ENCODE data around the gene PRRT4.

The PRRT4 gene

DNA sequence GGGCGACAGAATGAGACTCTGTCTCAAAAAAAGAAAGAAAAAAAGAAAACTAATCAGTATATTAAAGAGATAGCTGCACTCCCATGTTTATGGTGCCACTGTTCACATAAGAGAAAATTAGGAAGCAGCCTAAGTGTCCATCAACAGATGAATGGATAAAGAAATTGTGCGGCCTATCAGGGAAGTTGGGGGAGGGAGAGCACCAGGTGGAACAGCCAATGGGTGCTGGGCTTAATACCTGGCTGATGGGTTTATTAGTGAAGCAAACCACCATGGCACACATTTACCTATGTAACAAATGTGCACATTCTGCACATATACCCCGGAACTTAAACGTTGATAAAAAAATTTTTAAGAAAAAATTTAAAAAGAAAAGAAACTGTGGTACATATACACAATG is 9.0 kb upstream of the PRRT4 start:
- no peak for ATAC-seq

DNA sequence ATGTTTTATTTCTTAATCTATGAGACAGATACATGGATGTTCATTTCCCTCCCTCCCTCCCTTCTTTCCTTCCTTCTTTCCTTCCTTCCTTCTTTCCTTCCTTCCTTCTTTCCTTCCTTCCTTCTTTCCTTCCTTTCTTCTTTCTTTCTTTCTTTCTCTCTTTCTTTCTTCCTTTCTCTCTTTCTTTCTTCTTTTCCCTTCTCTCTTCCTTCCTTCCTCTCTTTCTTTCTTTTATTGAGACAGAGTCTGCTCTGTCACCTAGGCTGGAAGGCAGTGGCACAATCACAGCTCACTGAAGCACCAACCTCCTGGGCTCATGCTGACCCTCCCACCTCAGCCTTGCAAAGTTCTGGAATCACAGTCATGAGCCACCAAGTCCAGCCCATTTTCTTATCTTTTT is 5.5 kb upstream of the PRRT4 start:
- no peak for ATAC-seq

DNA sequence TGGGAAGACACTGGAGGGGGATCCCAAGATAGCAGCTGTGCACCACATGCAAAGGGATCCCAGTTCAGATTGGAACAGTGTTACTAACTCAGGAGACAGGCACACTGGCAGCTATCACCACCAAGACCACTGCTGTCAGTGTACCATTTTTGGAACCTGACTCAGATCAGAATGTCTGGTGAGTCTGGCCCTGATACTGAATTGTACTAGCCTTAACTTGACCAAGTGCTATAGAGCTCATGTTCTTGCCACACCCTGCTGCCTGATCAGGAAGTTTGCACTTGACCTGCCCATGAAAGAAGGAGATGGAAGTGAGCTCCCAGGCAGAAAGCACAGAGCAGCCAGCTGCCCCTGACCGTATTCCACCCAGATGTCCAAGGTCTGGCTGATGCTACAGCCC is 4.8 kb upstream of the PRRT4 start:
- no peak for ATAC-seq

DNA sequence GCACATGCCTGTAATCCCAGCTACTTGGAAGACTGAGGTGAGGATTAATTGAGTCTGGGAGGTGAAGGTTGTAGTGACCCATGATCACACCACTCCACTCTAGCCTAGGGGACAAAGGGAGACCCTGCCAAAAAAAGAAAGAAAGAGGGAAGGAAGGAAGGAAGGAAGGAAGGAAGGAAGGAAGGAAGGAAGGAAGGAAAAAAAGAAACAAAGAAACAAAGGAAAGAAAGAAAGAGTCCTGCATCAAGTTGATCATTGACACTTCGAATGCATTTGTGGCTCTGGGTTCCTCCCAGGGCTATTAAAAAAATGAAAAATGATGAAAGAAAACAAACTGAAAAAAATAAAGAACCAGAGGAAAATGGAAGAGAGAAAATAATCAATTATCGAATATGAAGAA is 3.9 kb upstream of the PRRT4 start:
- no peak for ATAC-seq

DNA sequence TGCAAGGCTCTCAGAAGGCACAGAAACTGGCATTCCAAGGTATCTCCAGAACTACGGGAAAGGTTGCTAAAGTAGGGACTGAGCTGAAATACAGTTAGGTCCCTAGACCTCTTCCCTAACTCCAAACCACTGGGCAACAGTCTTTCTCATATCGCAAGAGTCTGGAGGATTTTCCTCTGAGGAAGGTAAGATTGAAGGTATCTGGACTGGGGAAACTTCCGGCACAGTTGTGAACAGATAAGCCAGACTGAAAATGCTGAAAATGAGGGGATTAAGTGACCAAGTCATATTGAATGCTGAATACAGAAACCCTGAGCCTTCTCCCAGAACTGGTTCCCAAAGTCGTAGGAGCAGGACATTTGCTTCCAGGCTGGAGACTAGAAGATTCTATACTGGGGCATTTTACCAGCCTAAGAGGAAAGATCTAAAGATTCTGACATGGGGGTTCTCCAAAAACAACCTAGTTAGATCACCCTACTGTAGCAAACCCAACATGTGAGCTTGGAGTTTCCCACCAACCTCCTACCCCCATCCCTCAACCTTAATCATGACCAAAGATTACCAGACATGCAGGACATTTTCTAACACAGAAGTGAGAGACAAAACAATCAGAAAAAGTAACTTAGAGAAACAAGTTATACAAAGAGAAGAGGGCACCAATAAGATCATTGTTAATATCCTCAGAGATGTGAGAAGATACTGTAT is 2.8 kb upstream of the PRRT4 start:
- ATAC-seq, result no peak

DNA sequence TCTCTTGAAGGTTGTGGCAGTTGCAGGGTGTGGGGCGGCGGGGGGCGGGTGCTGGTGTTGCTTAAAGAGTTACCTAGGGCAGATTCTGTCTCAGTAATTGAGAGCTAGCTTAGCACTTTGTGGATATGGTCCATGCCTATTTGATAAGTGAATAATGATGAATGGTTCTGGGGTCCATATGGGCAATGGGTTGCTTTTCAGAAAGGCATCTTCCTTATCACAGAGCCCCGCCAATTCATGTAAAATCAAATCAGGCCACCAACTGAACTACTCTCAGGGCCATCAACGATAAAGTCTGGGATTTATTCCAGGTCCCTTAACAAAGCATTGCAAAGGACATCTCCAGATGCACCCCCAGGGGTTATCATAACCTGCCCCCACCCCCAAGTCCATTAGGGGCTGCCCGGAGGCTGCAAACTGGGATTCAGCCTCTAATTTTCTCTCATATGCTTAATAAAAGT is 1.8 kb upstream of the PRRT4 start:
- ATAC-seq, result no peak

DNA sequence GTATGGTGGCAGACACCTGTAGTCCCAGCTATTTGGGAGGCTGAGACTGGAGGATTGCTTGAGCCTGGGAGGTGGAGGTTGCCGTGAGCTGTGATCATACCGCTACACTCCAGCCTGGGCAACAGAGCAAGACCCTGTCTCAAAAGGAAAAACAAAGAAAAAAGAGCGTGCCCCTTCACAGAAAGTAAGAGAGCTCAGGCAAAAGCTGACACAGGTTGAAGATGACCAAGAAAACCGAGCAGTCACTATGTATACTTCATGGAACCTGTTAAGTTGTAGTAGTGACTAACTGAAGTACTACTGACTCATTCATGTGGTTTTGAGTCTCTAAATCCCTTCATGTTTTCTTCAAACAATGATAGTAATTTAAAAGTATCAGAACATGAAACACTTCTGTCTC is 1.2 kb upstream of the PRRT4 start:
- peak; percentile 88 for ATAC-seq

DNA sequence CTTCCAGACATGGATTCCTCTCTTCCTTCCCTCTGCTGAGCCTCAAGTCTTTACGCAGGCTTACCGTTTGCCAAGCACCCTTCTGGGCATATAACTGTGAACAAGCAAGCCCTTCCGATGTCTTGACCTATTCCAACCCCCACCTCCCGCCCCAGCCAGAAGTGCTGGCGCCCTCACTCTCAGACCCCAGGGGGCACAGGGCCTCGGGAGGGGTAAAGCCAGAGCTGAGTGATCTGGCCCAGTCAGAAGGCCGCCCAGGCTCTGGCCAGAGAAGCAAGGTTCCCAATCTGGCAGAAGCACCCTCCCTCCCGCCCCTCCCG is 1.2 kb downstream of the PRRT4 start:
- ATAC-seq, result no peak

DNA sequence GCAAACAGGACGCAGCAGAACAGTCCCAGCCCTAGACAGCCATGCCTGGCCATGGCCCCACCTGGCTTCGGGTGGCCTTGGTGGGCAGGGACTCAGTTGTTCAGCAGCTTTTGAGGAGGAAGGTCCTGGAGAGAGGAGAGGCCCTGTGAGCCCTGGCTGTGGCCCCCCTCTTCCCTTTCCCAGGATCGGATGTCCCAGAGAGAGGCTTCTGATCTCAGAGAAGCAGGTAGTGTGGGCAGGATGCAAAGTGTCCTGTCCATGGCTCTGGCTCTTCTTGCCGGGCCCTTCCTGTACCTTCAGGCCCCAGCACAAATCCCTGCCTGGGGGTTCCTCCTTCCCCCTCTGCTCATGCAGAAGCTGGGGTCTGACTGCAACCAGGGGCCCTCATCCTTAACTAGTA is 1.6 kb downstream of the PRRT4 start:
- ATAC-seq, result no peak

DNA sequence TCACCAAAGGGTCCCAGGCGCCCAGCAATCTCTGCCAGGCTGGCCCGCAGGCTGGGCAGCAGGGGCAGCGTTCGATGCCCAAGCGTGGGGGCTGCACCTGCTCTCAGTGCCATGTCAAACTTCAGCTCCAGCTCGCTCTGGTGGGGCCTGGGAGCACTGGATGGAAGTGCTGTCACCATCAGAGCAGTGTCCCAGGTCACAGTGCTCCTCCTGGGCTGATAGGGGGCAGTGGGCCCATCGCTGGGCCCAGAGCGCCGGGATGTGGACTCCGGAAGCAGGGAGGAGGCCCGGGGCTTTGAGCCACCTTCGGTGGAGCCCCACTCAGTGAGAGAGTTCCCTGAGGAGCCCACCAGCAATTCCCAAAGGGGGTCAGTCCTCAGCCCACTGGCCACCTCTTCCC is 2.2 kb downstream of the PRRT4 start:
- ATAC-seq, result no peak

DNA sequence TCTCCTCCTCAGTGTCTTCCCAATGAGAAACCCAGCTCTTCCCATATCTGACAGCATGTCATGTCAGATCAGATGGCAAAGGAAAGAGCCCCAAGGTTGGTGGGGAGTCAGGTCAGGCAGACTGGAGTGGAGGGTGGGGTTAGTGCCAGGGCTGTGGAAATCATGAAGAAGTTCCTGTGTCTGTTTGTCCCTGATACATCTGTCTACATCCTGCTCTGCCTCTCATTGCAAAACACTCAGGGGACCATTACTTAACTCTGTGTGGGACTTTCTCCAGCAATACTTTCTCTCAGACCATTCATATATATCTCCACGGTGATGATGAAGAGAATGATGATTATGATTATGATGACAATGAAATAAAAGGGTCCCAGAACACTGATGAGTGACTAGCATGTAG is 3.3 kb downstream of the PRRT4 start:
- no peak for ATAC-seq

DNA sequence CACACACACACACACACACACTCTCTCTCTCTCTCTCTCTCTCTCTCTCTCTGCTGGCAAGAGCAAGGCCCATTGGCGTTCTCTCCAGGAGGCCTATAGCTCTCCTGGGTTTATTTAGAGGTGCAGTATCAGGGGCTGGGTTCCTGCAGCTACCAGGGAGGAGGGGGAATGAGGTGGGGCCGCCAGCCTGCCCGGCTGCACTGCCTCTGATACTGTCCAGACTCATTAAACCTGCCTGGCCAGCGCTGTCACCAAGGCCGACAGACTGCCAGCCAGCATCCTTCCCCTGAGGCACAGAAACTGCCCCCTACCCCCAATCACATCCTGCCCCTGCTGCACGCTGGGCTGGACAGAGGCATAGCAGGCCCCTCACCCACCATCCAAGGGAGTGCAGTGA is 4.3 kb downstream of the PRRT4 start:
- no peak for ATAC-seq

DNA sequence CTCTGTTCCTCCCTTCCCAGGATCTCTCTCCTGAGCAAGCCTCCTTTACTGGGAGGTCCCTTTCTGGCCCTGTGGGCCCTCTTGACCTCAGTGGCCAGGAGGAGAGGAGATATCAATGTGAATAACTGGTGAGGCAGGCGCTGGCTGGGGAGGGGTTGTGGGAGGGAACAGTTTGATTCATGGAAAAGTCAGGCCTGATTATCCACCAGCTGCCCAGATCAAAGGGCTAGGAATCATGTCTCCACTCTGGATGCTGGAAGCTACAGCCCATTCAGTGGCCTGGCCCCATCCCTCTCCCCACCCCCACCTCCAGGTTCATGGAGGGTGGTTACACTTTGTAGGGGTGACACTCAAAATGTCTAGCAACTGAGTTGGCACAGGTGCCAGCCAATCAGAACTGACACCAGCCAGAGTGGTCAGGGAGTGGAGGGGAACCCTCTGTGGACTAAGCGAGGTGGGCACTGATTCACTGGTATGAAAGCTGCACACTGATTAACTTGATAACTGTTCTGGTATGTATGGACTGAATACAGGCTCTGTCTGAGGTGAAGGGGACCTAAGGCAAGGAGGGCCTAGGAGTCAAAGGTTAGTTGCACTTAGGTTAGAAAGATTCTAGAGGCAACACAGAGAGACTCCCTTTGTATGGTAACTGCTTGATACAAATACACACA is 4.8 kb downstream of the PRRT4 start:
- ATAC-seq, result no peak

DNA sequence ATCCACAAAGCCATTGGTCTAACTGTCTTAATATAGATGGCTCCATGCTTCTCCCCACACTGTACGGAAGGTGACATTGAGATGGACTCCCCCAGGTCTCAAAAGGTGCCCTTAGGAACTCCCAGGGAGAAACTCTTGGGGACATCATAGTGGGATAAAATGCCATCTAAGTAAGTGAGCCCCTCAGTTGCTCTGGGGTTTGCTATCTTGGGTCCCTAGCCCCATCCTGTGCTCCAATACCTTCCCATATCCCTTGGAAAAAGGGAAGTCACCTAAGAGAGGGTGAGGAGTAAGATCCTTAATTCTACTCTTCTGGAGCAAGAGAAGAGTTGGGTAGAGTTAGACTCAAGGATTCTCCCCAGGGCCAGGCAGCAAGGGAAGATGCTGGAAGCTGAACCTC is 7.9 kb downstream of the PRRT4 start:
- no peak for ATAC-seq

DNA sequence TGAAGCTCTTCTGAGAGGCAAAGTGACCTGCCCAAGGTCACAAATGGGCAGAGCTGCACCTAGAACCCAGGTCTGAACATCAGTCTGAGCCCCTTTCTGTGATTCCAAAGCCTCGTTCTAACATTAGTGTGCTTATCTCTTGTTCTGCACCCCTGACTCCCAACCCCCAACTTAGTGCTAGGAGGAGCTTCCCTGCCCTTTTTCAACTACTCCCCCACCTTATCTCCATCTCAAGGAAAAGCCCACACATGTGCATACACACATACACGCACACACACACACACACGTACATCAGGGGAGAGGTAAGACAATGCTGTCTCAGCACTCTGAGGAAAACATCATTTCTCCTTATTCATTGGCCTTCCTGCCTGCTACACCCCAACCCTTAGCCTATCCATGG is 8.3 kb downstream of the PRRT4 start:
- ATAC-seq, result no peak

DNA sequence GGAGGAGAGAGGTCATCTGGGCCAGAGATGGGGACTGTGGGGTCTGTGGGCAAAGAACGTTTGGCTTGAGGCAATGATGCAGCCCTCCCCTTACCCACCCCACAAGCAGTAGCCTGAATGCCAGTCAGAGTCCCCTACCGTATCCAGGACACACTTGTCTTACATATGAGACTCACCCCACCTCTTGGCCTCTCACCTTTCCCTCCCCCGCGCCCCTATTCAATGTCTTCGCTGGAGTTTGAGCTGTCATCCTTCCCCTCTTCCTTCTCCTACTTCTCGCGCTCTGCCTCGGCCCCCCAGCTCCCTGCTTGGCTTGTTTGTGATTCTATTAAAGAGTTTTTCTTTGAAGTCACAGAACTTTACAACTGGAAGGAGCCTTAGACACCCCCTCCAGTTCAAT is 8.9 kb downstream of the PRRT4 start:
- no peak for ATAC-seq

DNA sequence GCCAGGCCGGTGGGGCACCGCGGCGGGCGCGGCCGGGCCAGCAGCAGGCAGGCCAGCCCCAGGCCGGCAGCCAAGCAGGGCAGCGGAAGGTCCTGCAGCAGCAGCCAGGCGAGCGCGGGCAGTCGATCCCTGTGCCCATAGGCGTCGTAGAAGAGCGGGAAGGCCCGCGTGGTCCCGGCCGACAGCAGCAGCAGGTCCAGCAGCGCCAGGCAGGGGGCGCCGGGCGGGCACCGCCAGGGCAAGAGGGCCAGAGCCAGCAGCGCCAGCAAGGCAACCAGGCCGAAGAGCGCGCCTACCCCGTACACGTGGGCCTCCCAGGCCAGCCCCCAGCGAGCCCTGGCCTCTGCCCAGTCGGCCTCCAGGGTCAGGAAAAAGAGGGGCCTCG is 9.3 kb downstream of the PRRT4 start:
- peak; percentile 37 for ATAC-seq

DNA sequence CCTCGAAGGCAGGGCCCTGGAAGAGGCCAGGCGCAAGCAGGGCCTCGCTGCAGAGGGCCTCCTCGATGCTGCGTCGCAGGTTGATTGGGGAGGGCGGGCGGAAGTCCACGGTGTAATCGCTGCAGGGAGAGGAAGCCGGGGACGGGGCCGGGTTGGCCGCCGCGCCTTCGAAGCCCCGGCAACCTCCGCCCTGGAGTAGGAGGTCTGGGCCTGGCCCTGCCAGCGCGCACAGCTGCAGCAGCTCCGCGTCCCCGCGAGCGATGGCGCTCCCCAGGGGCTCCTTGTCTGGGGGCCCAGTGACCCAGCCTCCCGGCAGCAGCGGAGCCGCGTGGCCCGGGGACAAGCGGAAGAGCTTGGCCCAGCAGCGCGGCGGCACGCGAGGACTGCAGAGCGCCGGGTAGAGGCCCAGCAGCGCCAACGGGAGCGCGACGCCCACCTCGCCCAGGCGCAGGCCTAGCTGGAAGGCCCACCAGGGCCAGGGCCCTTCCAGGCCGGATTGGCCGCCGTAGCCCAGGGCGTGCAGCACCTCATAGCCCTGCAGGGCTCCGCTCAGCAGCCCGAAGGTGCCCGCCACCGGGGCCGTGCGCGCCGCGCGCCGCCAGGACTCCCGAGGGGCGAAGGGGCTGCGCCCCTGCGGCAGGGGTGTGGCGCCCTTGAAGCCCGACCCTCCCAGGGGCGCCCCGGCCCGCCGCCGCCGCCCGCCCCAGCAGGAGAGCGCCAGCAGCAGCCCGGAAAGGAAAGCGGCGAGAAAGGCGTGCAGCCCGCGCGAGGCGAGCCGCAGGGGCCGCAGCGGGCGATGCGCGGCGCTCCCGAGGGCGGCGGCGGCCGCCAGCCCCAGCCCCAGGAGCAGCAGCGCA is 10.0 kb downstream of the PRRT4 start:
- ATAC-seq, result peak; percentile 29 to 36

DNA sequence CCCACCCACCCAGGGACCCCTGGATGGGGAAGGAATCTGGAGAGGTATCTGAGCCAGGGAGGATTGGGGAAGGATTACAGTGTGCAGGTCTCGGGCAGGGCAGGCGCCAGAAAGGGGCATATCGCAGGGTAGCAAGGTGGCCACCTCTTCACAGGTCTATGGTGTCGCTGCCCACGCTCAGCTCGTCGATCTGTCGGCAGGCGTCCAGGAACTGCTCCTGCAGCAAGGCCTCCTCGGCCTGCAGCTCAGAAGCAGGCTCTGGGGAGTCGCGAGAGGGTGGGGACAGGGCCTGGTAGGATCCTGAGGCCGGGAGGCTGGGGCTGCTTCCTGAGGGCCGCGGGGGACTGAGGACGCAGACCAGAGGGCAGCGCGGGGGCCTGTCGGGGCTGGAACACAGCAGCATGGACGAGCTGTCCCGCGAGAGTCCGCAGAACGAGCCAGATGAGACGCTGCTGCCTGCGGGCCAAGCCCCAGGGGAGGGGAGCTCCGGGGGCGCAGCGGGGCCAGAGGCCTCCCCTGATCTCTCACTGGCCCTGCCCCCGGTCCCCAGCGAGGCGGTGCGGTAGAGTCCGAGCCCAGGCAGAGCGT is 10.7 kb downstream of the PRRT4 start:
- ATAC-seq, result no peak

DNA sequence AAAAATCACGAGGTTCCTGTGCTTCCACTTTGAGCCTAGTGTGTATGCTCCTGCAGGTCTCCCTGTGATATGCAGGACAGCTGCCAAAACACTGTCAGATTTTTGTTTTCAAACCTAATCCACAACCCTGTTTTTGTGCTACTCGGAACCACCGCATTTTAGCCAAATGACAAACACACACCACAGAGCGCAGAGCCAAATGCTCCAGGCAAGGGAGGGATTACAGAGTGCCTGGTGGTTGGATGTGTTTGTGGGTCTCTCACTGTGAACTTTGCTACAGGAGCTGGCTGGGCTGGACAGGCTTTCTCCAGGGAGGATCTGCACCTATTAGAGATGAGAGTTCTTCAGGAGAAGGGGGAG is 12.0 kb downstream of the PRRT4 start:
- ATAC-seq, result no peak

DNA sequence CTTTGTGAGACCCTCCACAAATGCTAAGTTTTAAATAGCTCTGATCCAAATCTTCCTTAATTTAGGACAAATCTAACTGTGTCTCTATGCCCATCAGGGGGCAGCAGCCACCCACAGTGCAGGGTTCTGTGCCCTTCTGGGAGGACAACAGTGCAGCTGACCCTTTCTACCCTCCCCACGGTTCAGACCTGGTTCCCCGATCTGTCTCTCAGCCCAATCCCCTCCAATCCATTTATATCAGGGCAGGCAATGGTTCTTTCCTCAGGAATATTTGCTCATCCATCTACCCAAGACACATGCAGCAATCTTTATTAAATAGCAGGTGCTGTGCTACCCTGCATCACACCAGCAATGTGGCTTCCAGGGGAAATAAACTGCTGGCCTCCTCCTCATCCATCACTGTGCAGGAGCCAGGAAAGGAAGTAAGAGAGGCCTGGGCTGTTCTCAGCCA is 13.8 kb downstream of the PRRT4 start:
- ATAC-seq, result no peak

DNA sequence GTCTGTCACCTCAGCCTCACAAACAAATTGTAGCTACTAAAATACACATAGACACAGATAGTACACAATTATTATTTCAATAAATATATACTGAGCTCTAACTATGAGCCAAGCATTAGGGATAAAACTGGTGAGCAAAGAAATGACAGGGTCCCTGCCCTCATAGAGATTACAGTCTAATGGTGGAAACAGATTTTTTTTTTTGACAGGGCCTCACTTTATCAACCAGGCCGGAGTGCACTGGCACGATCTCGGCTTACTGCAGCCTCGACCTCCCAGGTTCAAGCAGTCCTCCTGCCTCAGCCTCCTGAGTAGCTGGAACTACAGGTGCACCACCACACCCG is 17.1 kb downstream of the PRRT4 start:
- ATAC-seq, result no peak

DNA sequence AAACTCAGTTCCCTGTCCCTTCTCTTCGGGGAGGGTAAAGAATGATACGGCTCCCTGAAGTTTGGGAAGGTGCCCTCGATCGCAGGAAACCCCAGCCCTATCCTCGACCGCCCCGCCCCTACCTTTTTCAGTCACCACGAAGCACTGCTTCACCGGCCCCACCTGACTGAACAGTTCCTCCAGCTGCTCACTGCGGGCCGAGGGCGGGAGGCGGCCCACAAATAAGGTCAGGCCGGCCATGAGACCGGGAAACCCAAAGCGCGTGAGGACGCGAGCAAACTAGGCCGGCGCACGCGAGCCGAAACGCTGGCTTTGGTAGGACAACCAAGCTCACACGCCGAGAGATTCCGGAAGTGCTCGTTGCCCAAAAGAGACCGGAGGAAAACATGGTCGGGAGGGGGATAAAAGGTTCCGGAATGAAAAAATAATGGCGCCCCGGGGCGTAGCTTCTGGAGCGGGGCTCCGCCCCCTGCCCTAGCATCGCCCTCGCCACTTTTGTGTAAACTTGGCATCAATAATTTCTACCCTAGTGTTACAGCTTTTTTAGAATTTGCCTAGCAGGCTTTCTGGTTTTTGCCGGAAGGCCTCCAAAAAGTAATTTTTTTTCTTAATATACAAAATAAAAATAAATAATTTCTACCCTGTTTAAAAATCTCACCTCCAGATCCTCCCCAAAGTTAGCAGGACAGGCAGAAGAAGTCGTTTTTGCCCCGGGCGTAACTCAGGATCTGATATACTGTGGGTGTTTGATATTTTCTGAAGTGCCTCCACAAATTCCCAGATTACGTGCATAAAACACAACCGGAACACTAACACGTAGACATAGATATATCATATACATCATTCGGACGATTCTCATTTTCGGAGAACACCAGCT is 17.7 kb downstream of the PRRT4 start, which contains the start of gene RBM28:
TSS of gene RBM28 (minus strand) at position 355 of the 877 bp plus-strand sequence. CDS start at position 240, 115 bp downstream.
- ATAC-seq, result peak; percentile 92 to 94

All from activated CD4-positive, CD25-positive, alpha-beta regulatory T cell treated with anti-CD3 and anti-CD28 coated beads, Interleukin-2, amount 50 U/mL, for 24 hours (primary cell).